Sciatic nerve (tissue), 2 donors: Measurements from ENCODE around the gene NPIPA7. TPM values are rescaled to one million over a fixed set of nuclear protein-coding genes. Genes with fewer than 3 reads are reported as not detected.
"Not testable (repeated sequence)": the region's sequence is repeated elsewhere in the genome, so short reads cannot be mapped to it uniquely, and the experiment has no call there.

ENCODE experiments used
- ATAC-seq: fragments of 200-7000 bp; cut with Tn5 transposase; one replicate; pipeline ENCODE4 v1.9.1; 2020; ENCODE audit warnings: mild to moderate bottlenecking, moderate library complexity
- DNase-seq: peaks from one replicate; pipeline ENCODE4 v3.0.0-alpha.2; 2020; ENCODE audit warnings: low spot score
- intact Hi-C: fragments of 100-400 bp; cut with DNase I; formaldehyde crosslinking; loops from one replicate; pipeline ENCODE4 v1.14.2; 2022
- total RNA-seq: library from RNA; stranded (reverse); fragmentation: NEBNext Ultra II Directional; extraction: Animal tissue kit (Norgen Biotek cat#: 25700); gene quantifications from one replicate; pipeline ENCODE4 v1.2.1, GENCODE V29; 2021
- donor health status: DM: no; HTN: no; CAD: no.
- donor health status: DM: no; HTN: no; CAD: no.

NPIPA7 gene
- total RNA-seq: 17.6 TPM

DNA sequence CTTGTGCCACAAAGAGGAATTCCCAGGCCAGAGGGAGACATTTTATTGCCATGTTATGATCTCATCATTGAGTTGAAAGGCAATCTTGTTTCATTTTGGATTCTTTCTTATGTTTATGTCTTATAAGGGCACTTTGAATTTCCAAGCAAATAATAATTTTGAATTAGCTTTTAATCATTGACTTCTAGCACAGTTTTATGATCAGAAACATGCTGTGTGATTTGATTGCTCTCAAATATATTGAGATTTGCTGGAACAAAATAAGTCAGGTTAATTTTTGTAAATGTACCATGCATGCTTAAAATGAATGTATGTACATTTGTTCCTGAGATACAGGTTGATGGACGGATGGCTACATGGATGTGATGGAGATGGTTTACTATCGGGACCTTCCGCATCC is at the start of gene NPIPA7:
Gene NPIPA7 (plus strand): TSS at position 301 of the 400 bp plus-strand sequence. CDS start 105 bp downstream, outside the sequence.
- intact Hi-C loops, DNase-seq, ATAC-seq: not testable (repeated sequence)

DNA sequence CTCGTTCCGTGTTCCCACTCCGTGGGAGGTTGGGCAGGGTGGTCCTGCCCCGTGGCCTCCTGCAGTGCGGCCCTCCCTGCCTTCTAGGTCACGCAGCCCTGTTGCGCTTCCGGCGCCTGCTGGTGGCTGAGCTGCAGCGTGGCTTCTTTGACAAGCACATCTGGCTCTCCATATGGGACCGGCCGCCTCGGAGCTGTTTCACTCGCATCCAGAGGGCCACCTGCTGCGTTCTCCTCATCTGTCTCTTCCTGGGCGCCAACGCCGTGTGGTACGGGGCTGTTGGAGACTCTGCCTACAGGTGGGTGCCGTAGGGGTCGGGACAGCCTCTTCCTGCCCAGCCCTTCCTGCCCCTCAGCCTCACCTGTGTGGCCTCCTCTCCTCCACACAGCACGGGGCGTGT is 47.5 kb upstream of the NPIPA7 start:
- DNase-seq: peak; percentile 36
- intact Hi-C loops, ATAC-seq: not testable (repeated sequence)

DNA sequence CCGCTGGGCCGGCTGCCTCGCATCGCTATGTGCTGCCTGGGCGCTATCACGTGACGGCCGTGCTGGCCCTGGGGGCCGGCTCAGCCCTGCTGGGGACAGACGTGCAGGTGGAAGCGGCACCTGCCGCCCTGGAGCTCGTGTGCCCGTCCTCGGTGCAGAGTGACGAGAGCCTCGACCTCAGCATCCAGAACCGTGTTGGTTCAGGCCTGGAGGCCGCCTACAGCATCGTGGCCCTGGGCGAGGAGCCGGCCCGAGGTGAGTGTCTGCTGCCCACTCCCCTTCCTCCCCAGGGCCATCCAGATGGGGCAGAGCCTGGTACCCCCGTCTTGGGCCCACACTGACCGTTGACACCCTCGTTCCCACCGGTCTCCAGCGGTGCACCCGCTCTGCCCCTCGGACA is 21.4 kb upstream of the NPIPA7 start:
- intact Hi-C loops, ATAC-seq: not testable (repeated sequence)
- peak; percentile 6 for DNase-seq

DNA sequence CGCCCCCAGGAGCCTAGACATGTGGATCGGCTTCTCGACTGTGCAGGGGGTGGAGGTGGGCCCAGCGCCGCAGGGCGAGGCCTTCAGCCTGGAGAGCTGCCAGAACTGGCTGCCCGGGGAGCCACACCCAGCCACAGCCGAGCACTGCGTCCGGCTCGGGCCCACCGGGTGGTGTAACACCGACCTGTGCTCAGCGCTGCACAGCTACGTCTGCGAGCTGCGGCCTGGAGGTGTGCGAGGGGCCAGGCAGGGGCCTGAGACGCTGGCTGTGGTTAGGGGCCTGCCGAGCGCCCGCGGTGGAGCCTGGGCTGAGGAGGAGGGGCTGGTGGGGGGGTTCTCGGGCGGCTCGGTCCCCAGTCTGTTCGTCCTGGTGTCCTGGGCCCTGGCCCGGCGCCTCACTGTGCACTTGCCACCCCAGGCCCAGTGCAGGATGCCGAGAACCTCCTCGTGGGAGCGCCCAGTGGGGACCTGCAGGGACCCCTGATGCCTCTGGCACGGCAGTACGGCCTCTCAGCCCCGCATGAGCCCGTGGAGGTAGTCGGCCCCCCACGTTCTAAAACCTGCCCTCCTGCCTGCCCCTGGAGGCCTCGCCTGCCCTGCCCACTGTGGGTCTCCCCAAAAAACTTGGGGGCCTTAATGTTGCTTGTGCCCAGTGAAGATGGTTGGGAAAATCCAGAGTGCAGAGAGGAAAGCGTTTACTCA is 20.2 kb upstream of the NPIPA7 start:
- ATAC-seq, intact Hi-C loops: not testable (repeated sequence)
- DNase-seq: peak; percentile 25

DNA sequence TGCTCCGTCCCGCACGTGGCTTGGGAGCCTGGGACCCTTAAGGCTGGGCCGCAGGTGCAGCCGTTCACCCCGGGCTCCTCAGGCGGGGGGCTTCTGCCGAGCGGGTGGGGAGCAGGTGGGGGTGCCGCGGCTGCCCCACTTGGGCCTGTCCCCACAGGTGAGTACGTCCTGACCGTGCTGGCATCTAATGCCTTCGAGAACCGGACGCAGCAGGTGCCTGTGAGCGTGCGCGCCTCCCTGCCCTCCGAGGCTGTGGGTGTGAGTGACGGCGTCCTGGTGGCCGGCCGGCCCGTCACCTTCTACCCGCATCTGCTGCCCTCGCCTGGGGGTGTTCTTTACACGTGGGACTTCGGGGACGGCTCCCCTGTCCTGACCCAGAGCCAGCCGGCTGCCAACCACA is 15.3 kb upstream of the NPIPA7 start:
- ATAC-seq, intact Hi-C loops: not testable (repeated sequence)
- peak; percentile 49 for DNase-seq

- peak; percentile 15 for ATAC-seq
- intact Hi-C loops, DNase-seq: not testable (repeated sequence)
Observed at GRCh38 chr16:16364100-16364499, 14.8 kb upstream of the NPIPA7 start.

DNA sequence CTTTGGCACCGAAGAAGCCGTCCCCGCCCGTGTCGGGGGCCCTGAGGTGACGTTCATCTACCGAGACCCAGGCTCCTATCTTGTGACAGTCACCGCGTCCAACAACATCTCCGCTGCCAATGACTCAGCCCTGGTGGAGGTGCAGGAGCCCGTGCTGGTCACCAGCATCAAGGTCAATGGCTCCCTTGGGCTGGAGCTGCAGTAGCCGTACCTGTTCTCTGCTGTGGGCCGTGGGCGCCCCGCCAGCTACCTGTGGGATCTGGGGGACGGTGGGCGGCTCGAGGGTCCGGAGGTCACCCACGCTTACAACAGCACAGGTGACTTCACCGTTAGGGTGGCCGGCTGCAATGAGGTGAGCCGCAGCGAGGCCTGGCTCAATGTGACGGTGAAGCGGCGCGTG is 14.2 kb upstream of the NPIPA7 start:
- DNase-seq (peak; percentile 31), ATAC-seq (peak; percentile 13)
- intact Hi-C loops: not testable (repeated sequence)

DNA sequence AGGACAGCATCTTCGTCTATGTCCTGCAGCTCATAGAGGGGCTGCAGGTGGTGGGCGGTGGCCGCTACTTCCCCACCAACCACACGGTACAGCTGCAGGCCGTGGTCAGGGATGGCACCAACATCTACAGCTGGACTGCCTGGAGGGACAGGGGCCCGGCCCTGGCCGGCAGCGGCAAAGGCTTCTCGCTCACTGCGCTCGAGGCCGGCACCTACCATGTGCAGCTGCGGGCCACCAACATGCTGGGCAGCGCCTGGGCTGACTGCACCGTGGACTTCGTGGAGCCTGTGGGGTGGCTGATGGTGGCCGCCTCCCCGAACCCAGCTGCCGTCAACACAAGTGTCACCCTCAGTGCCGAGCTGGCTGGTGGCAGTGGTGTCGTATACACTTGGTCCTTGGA is 13.6 kb upstream of the NPIPA7 start:
- ATAC-seq (peak; percentile 60), DNase-seq (peak; percentile 47)
- intact Hi-C loops: not testable (repeated sequence)

DNA sequence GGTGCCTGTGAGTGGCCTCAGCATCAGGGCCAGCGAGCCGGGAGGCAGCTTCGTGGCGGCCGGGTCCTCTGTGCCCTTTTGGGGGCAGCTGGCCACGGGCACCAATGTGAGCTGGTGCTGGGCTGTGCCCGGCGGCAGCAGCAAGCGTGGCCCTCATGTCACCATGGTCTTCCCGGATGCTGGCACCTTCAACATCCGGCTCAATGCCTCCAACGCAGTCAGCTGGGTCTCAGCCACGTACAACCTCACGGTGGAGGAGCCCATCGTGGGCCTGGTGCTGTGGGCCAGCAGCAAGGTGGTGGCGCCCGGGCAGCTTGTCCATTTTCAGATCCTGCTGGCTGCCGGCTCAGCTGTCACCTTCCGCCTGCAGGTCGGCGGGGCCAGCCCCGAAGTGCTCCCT is 13.1 kb upstream of the NPIPA7 start:
- ATAC-seq, intact Hi-C loops: not testable (repeated sequence)
- DNase-seq: peak; percentile 41

GRCh38 chr16:16366552-16367284 is 12.2 kb upstream of the NPIPA7 start:
- DNase-seq (peak; percentile 54), ATAC-seq (peak; percentile 32)
- intact Hi-C loops: not testable (repeated sequence)

- intact Hi-C loops, ATAC-seq, DNase-seq: not testable (repeated sequence)
Observed at GRCh38 chr16:16367285-16367628, 11.7 kb upstream of the NPIPA7 start.

- DNase-seq: peak; percentile 44
- intact Hi-C loops, ATAC-seq: not testable (repeated sequence)
Observed at GRCh38 chr16:16369081-16369856, 9.7 kb upstream of the NPIPA7 start.

GRCh38 chr16:16371136-16371735 is 7.7 kb upstream of the NPIPA7 start:
- DNase-seq: peak; percentile 52
- ATAC-seq, intact Hi-C loops: not testable (repeated sequence)

GRCh38 chr16:16374192-16374591 is 4.7 kb upstream of the NPIPA7 start:
- peak; percentile 23 for DNase-seq
- intact Hi-C loops, ATAC-seq: not testable (repeated sequence)

- intact Hi-C loops, ATAC-seq, DNase-seq: not testable (repeated sequence)
Observed at GRCh38 chr16:16399685-16400084, 20.7 kb downstream of the NPIPA7 start.

GRCh38 chr16:16402333-16402732 is 23.4 kb downstream of the NPIPA7 start:
- DNase-seq, intact Hi-C loops, ATAC-seq: not testable (repeated sequence)

DNA sequence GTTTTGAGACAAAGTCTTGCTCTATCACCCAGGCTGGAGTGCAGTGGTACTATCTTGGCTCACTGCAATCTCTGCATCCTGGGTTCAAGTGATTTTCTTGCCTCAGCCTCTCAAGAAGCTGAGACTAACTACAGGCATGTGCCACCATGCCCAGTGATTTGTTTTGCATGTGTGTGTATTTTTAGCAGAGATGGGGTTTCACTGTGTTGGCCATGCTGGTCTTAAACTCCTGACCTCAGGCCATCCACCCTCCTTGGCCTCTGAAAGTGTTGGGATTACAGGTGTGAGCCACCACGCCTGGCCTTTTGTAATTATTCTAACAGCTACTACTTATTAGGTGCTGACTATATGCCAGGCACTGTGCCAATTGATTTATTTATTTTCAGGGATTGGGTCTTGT is 25.3 kb downstream of the NPIPA7 start:
- ATAC-seq, DNase-seq, intact Hi-C loops: not testable (repeated sequence)

GRCh38 chr16:16405421-16405820 is 26.5 kb downstream of the NPIPA7 start:
- intact Hi-C loops, ATAC-seq: not testable (repeated sequence)

DNA sequence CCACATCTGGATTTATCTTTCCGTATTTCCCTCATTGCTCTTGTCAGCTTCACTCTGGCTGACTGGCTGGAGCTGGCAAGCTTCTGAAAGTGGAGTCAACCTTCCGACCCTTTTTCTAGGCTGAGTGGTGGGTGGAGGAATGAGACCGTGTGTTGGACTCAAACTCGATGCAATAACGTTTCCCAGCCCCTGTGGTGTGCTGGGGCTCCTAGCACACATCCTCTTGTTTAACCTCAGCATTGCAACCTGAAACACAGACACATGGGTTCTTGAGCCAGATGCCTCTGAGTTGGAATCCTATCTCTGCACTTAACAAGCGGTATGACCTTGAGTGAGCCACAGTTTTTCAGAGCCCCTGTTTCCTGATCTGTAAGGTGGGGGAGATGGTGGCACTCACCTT is 29.5 kb downstream of the NPIPA7 start:
- DNase-seq, ATAC-seq, intact Hi-C loops: not testable (repeated sequence)

More at GRCh38 chr16:16405421-16405820, 26.5 kb downstream of the NPIPA7 start:
- not testable (repeated sequence) for DNase-seq
